ENCODE results near the gene ADRB1. TPM values are rescaled to one million over a fixed set of nuclear protein-coding genes. Genes with fewer than 3 reads are reported as not detected.

The ADRB1 gene
- total and polyA plus RNA-seq, 2 of the 4 experiments (the other 2 are of a cell fraction) = not detected

GRCh38 chr10:114079421-114079820 is 35.8 kb downstream of the ADRB1 start:
- Histone ChIP-seq H3K9me3 (ENCODE audit: control insufficient read depth, insufficient read depth, low read length) (no peaks in the 10 kb centered on the region), H3K4me3 (ENCODE audit: insufficient read depth, low read depth, low read length) (no peak overlapping the region), H4K8ac (ENCODE audit: low read depth in 2 of 2, low read length in 2 of 2) (no peak overlapping the region), H3K18ac (ENCODE audit: low read depth, low read length) (no peak overlapping the region), H3K36me3 (ENCODE audit: control insufficient read depth, insufficient read depth, low read length) (no peaks in the 10 kb centered on the region), H2AK5ac (ENCODE audit: low read depth, low read length) (no peak overlapping the region), H4K5ac (ENCODE audit: low read depth, low read length) (no peak overlapping the region), H3K9ac (ENCODE audit: low read depth, low read length) (no peak overlapping the region), H2AFZ (replicated peaks; ENCODE audit: low read length, poor library complexity) (no peak overlapping the region), H3K56ac (ENCODE audit: extremely low read depth, insufficient read depth, low read length) (no peak overlapping the region), H3K9me1 (ENCODE audit: insufficient read depth, low read length) (no peaks in the 10 kb centered on the region), H3K27me3 (ENCODE audit: control insufficient read depth, insufficient read depth, low read length) (peaks cover 6% of the 10 kb centered on the region), H3K4ac (ENCODE audit: low read depth, low read length) (no peak overlapping the region), H3K27ac (ENCODE audit: insufficient read depth, low read length) (no peak overlapping the region), H4K91ac (ENCODE audit: insufficient read depth, low read depth, low read length) (no peak overlapping the region), H2BK20ac (ENCODE audit: low read depth, low read length) (no peak overlapping the region), H2BK120ac (ENCODE audit: low read depth, low read length) (no peak overlapping the region), H3K4me2 (ENCODE audit: low read depth, low read length) (no peak overlapping the region), H2BK15ac (ENCODE audit: low read depth, low read length) (no peak overlapping the region), H3K14ac (replicated peaks; ENCODE audit: low read depth, low read length) (no peak overlapping the region), H2AK9ac (replicated peaks; ENCODE audit: low read depth, low read length, poor library complexity) (no peak overlapping the region), H3K23ac (ENCODE audit: low read depth, low read length) (no peak overlapping the region), H4K20me1 (ENCODE audit: insufficient read depth, low read length) (no peaks in the 10 kb centered on the region), H3K4me1 (ENCODE audit: control insufficient read depth, insufficient read depth, low read length) (no peaks in the 10 kb centered on the region), H3K79me1 (ENCODE audit: low read depth in 1 of 2, low read length in 2 of 2) (no peaks in the 10 kb centered on the region), H2BK5ac (ENCODE audit: low read depth, low read length, poor library complexity, severe bottlenecking) (no peak overlapping the region)
- POLR2A ChIA-PET (ENCODE audit: unreplicated experiment) = no interaction called here
- TF ChIP-seq MAFK (IDR thresholded peaks at IDR 0.05; ENCODE audit: low read depth, low read length) = no peak
- ATAC-seq (ENCODE audit: low read depth) (no peak), DNase-seq (no peak)
- intact Hi-C loops (cut with micrococcal nuclease) = no loop called here
- 22% methylated on average over 1 of the region's 5 CpGs; no CpG with 5 or more reads in 1 of the 2 experiments for WGBS, 2 experiments (ENCODE audit: extremely low coverage in 2 of 2, insufficient read length in 1 of 2)
- dilution Hi-C loops (cut with HindIII; ENCODE audit: low sequenced_read_pairs, unreplicated experiment) = no loop called here
- no TSS peak for BruUV-seq (replicated peaks)
- CTCF ChIA-PET = no interaction called here
- in situ Hi-C loops (cut with MboI; ENCODE audit: low sequenced_read_pairs) = no loop called here
